K562 (cell line): ENCODE results near the gene PHLDB2. TPM values are rescaled to one million over a fixed set of nuclear protein-coding genes. Genes with fewer than 3 reads are reported as not detected.

Experiments used
- ATAC-seq: fragments of 200-7000 bp; cut with Tn5 transposase; 3 replicates; pipeline ENCODE4 v1.9.1; 2020; ENCODE audit warnings: moderate library complexity
- BruUV-seq: library from RNA; stranded (reverse); fragments of 400-500 nt; replicated peaks from 2 replicates; lab custom pipeline; 2021; lab: Mats Ljungman, UMichigan
- CTCF ChIA-PET: fragments of 300-600 bp; formaldehyde crosslinking; extraction: SDS; loops from one replicate; lab custom pipeline; 2021; ENCODE audit warnings: low intra/inter-chr PET ratio; lab: Yijun Ruan, JAX
- POLR2A ChIA-PET: fragments of 300-600, 350-650 bp; sonication (Branson Sonifier 250); formaldehyde crosslinking; extraction: SDS; loops from one replicate; lab custom pipeline; 2021; ENCODE audit warnings: antibody characterized with exemption, inconsistent platforms; lab: Yijun Ruan, JAX
- DNase-seq, 4 experiments: peaks; one replicate each; pipeline versions ENCODE4 v3.0.0 to v3.0.0-alpha.2; 2011 to 2018; ENCODE audit warnings: low spot score in 3 of 4, mixed read lengths in 3 of 4; ENCODE audit errors: extremely low read depth in 1 of 4
- FAIRE-seq: peaks from 2 replicates; lab custom pipeline; 2011; peaks lifted over from hg19 to GRCh38; lab: Jason Lieb, UNC
- H2AFZ ChIP-seq: 2 replicates; pipeline ENCODE4 v1.6.0; 2011; ENCODE audit warnings: low read depth, low read length, control low read depth, inconsistent platforms
- H3K27ac ChIP-seq: fragments of 200-600 bp; 3 replicates; pipeline ENCODE4 v1.8.0; 2011; ENCODE audit warnings: low read depth, mild to moderate bottlenecking, control low read depth, inconsistent platforms, low read length, moderate library complexity, mixed read lengths; ENCODE audit errors: extremely low read depth
- H3K27me3 ChIP-seq, 2 experiments: fragments of 300-600 bp in 1 of 2; 2 replicates in 1 of 2; 3 replicates in 1 of 2; pipeline versions ENCODE4 v1.6.0 to v1.8.0; 2011; ENCODE audit warnings: inconsistent platforms in 2 of 2, low read length in 2 of 2, mild to moderate bottlenecking in 1 of 2, mixed read lengths in 1 of 2, moderate library complexity in 1 of 2; ENCODE audit not compliant: control insufficient read depth in 2 of 2, insufficient read depth in 2 of 2
- H3K36me3 ChIP-seq: fragments of 300-600 bp; 3 replicates; pipeline ENCODE4 v1.8.0; 2011; ENCODE audit warnings: mild to moderate bottlenecking, low read length, inconsistent platforms; ENCODE audit not compliant: control insufficient read depth, insufficient read depth
- H3K4me1 ChIP-seq, 2 experiments: fragments of 200-600 bp in 1 of 2; replicated peaks in 1 of 2; 2 replicates in 1 of 2; 3 replicates in 1 of 2; pipeline versions ENCODE4 v1.5.1 to v1.8.0; 2011; ENCODE audit warnings: inconsistent platforms in 2 of 2, low read length in 2 of 2, mild to moderate bottlenecking in 1 of 2, mixed read lengths in 1 of 2, moderate library complexity in 1 of 2; ENCODE audit not compliant: control insufficient read depth in 2 of 2, insufficient read depth in 2 of 2
- H3K4me2 ChIP-seq: 2 replicates; pipeline ENCODE4 v1.6.1; 2011; ENCODE audit warnings: low read length, control low read depth, inconsistent platforms, mixed read lengths; ENCODE audit not compliant: insufficient read depth
- H3K4me3 ChIP-seq: fragments of 200-600 bp; sonication (generic), shearing (Covaris generic); 2 replicates; pipeline ENCODE4 v1.5.1; 2016; ENCODE audit warnings: control low read depth, inconsistent platforms
- H3K79me2 ChIP-seq: fragments of 200-600 bp; 3 replicates; pipeline ENCODE4 v1.8.0; 2011; ENCODE audit warnings: low read length, inconsistent platforms; ENCODE audit not compliant: control insufficient read depth, insufficient read depth
- H3K9ac ChIP-seq, 2 experiments: 2 replicates each; pipeline versions ENCODE4 v1.6.0 to v1.6.1; 2011; ENCODE audit warnings: low read depth in 2 of 2, low read length in 2 of 2, control low read depth in 1 of 2, inconsistent platforms in 1 of 2, mild to moderate bottlenecking in 1 of 2, mixed read lengths in 1 of 2; ENCODE audit not compliant: insufficient read depth in 1 of 2
- H3K9me1 ChIP-seq: one replicate; pipeline ENCODE4 v1.6.0; 2011; ENCODE audit warnings: inconsistent platforms, mild to moderate bottlenecking, low read length, moderate library complexity; ENCODE audit not compliant: control insufficient read depth, insufficient read depth
- H3K9me3 ChIP-seq: replicated peaks from 2 replicates; pipeline ENCODE4 v1.5.1; 2011; ENCODE audit warnings: low read depth, low read length, inconsistent platforms; ENCODE audit not compliant: control insufficient read depth, insufficient read depth
- H4K20me1 ChIP-seq: replicated peaks from 2 replicates; pipeline ENCODE4 v1.6.1; 2011; ENCODE audit warnings: low read length, inconsistent platforms, mixed read lengths; ENCODE audit not compliant: control insufficient read depth, insufficient read depth
- ARNT ChIP-seq, 2 experiments: fragments of 450-650 bp; IDR thresholded peaks; 2 replicates each; pipeline ENCODE4 v1.6.1; 2016; ENCODE audit warnings: mild to moderate bottlenecking in 1 of 2
- CBX3 ChIP-seq, 2 experiments: IDR thresholded peaks; 1 replicate in 1 of 2; 2 replicates in 1 of 2; pipeline ENCODE4 v1.6.1; 2012; ENCODE audit warnings: inconsistent platforms in 2 of 2, low read length in 2 of 2, borderline replicate concordance in 1 of 2, control low read depth in 1 of 2
- CBX5 ChIP-seq: IDR thresholded peaks from 2 replicates; pipeline ENCODE4 v1.6.1; 2014; ENCODE audit warnings: low read depth, borderline replicate concordance
- GTF2F1 ChIP-seq: IDR thresholded peaks from 2 replicates; pipeline ENCODE4 v1.6.1; 2011; ENCODE audit warnings: low read depth, low read length, improper control_type of control experiment
- KDM2B ChIP-seq: fragments of 250-450 bp; sonication (Bioruptor Pico); IDR thresholded peaks from 2 replicates; pipeline ENCODE4 v1.8.0; 2021; ENCODE audit warnings: mild to moderate bottlenecking, moderate library complexity
- PRMT5 ChIP-seq: sonication (generic); formaldehyde crosslinking; IDR thresholded peaks from 2 replicates; pipeline ENCODE4 v1.5.0; 2020; ENCODE audit warnings: missing genetic modification reagents
- SMAD4 ChIP-seq: fragments of 250-450 bp; sonication (Bioruptor Pico); conservative IDR thresholded peaks from 2 replicates; pipeline ENCODE4 v1.8.0; 2021; ENCODE audit warnings: inconsistent platforms, mild to moderate bottlenecking, moderate library complexity
- ZNF589 ChIP-seq: fragments of 200-800 bp; sonication (Bioruptor generic); IDR thresholded peaks from 2 replicates; pipeline ENCODE4 v1.6.1; 2016; ENCODE audit warnings: low read depth, missing genetic modification characterization, missing compliant biosample characterization
- WGBS: fragments of 100-300 bp; shearing (Covaris generic); methylation state at CpG from one replicate; pipeline ENCODE4 v1.1.6; 2016; ENCODE audit warnings: low coverage, mixed read lengths; ENCODE audit not compliant: insufficient coverage; ENCODE audit errors: missing lambda C conversion rate; 5-methylcytosine and 5-hydroxymethylcytosine counted together
- in situ Hi-C: fragments of 300-500 bp; cut with MboI; formaldehyde crosslinking; loops from 4 replicates; pipeline ENCODE4 v1.15.0; 2018; ENCODE audit warnings: inconsistent platforms, mixed read lengths
- intact Hi-C: fragments of 100-400 bp; cut with micrococcal nuclease; formaldehyde crosslinking; loops from 2 replicates; pipeline ENCODE4 v1.14.2; 2022
- polyA plus RNA-seq, 8 experiments: library from polyadenylated mRNA; depleted of rRNA in 4 of 8; stranded (reverse) in 5 of 8; unstranded in 3 of 8; fragments of >200 nt; fragmentation: Nextera tagmentation in 2 of 8; fragmentation: Illumina TruSeq in 1 of 8; extraction: Ambion mirVana in 2 of 8; extraction: Trizol in 1 of 8; gene quantifications; 2 replicates each; pipeline versions ENCODE4 v1.2.1 to v1.2.3, GENCODE V29; 2011 to 2014; ENCODE audit warnings: inconsistent platforms in 1 of 8, missing spikeins in 1 of 8
- total RNA-seq, 7 experiments: library from RNA; depleted of rRNA in 6 of 7; stranded (reverse); fragments of >200 nt in 6 of 7; fragmentation: Illumina TruSeq in 2 of 7; extraction: Trizol in 2 of 7; gene quantifications; 2 replicates each; pipeline versions ENCODE4 v1.2.1 to v1.2.3, GENCODE V29; 2011 to 2021; ENCODE audit warnings: low replicate concordance in 1 of 7
- TF ChIP-seq, protein P1 (sequence below): sonication (generic); formaldehyde crosslinking; IDR thresholded peaks from 2 replicates; pipeline ENCODE4 v1.8.0; 2022; ENCODE audit warnings: mild to moderate bottlenecking, missing genetic modification reagents

The PHLDB2 gene
- total and polyA plus RNA-seq, 9 of the 15 experiments (the other 6 are each of a cell fraction or from before 2014, with no cell fraction given) = 0.04 TPM; not detected in 8

DNA sequence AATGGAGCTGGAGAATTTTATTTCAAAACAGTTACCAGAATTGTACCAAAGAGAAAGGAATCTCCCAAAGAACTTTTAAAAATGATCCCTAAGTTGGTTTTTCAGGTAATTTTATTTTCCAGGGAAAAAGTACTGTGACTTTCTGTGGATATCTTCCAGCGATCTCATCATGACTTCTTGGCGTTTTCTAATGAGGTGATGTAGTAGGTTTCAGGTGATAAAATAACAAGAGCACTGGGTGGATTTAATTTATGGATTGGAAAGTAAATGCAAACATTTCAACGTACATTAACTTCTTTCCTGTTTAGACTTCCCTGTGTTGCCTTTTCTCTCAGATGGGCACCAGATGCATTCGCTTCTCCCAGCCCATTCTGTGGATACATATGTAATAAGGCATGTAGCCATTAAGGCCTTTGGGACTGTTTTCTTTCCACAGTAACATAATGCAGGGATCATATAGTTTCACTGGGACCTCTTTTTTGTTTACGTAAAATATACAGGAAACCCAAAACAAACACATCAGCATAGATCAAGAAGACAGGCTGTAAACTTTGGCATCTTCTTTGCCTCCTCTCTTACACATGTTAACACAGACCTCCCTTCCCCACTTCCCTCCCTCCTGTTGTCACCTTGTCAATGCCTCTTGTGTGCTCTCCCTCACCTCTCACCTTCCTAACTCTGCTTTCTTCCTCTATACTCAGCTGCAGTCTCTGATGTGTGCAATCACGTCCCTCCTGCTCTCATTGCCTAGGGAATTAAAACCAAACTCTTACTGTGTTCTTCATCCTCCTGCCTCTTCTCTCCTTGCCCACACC, 13.0 kb downstream of the PHLDB2 start (continued):
- TF ChIP-seq PRMT5 (CRISPR knock-in tag) (no peak), SMAD4 (no peak)

DNA sequence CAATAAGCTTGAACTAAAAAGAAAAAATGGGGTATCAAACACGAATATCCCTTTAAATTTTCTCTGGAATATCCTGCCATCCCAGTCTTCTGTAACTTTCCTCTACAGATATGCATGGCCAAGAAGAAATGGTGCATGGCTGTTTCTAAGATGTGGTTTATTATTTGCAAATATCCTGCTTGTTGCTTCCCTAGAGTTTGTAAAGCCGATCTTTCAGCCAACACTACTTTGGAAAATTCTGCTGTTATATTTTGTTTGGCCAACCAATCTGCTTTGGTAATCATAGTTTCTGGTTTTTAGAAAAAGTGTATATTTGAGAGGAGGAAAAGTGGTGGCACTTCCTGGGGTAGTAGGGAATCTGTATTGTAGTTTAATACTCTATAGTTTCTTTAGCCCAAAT, 13.9 kb downstream of the PHLDB2 start:
- H2AFZ ChIP-seq = no peak overlapping the region
- no peaks in the 10 kb centered on the region for H3K27me3 ChIP-seq
- intact Hi-C loops (no loop called here), in situ Hi-C loops (no loop called here)
- no peaks in the 10 kb centered on the region for H3K36me3 ChIP-seq
- FAIRE-seq (no peak), ATAC-seq (no peak), DNase-seq (no peak)
- BruUV-seq = no TSS peak
- no peaks in the 10 kb centered on the region for H3K4me1 ChIP-seq
- ChIA-PET CTCF (no interaction called here), POLR2A (no interaction called here)
- H3K4me3 ChIP-seq = no peak overlapping the region
- H3K4me2 ChIP-seq = no peak overlapping the region
- 0% methylated on average over 2 of the region's 2 CpGs for WGBS
- no peak overlapping the region for H3K27ac ChIP-seq
- no peaks in the 10 kb centered on the region for H3K79me2 ChIP-seq
- no peaks in the 10 kb centered on the region for H3K9me3 ChIP-seq
- H3K9me1 ChIP-seq = no peaks in the 10 kb centered on the region
- no peak overlapping the region for H3K9ac ChIP-seq
- TF ChIP-seq CBX3 (IDR thresholded peaks at IDR 0.05; ENCODE audit: borderline replicate concordance in 1 of 2, low read length in 2 of 2) (no peak), CBX5 (no peak), ZNF589 (no peak), KDM2B (no peak), ARNT (IDR thresholded peaks at IDR 0.05) (no peak), GTF2F1 (no peak)
- TF ChIP-seq, protein P1, sequence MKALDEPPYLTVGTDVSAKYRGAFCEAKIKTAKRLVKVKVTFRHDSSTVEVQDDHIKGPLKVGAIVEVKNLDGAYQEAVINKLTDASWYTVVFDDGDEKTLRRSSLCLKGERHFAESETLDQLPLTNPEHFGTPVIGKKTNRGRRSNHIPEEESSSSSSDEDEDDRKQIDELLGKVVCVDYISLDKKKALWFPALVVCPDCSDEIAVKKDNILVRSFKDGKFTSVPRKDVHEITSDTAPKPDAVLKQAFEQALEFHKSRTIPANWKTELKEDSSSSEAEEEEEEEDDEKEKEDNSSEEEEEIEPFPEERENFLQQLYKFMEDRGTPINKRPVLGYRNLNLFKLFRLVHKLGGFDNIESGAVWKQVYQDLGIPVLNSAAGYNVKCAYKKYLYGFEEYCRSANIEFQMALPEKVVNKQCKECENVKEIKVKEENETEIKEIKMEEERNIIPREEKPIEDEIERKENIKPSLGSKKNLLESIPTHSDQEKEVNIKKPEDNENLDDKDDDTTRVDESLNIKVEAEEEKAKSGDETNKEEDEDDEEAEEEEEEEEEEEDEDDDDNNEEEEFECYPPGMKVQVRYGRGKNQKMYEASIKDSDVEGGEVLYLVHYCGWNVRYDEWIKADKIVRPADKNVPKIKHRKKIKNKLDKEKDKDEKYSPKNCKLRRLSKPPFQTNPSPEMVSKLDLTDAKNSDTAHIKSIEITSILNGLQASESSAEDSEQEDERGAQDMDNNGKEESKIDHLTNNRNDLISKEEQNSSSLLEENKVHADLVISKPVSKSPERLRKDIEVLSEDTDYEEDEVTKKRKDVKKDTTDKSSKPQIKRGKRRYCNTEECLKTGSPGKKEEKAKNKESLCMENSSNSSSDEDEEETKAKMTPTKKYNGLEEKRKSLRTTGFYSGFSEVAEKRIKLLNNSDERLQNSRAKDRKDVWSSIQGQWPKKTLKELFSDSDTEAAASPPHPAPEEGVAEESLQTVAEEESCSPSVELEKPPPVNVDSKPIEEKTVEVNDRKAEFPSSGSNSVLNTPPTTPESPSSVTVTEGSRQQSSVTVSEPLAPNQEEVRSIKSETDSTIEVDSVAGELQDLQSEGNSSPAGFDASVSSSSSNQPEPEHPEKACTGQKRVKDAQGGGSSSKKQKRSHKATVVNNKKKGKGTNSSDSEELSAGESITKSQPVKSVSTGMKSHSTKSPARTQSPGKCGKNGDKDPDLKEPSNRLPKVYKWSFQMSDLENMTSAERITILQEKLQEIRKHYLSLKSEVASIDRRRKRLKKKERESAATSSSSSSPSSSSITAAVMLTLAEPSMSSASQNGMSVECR (CRISPR knock-in tag) = no peak
- H4K20me1 ChIP-seq = no peaks in the 10 kb centered on the region
